Measurements from ENCODE around the gene F2R. TPM values are rescaled to one million over a fixed set of nuclear protein-coding genes. Genes with fewer than 3 reads are reported as not detected.

F2R gene
- total and polyA plus RNA-seq, 2 of the 8 experiments (the other 6 are each of a cell fraction or from before 2014, with no cell fraction given): 23.8 to 29.1 TPM

GRCh38 chr5:76718381-76718832 lies 2.5 kb downstream of the F2R start:
- no peak overlapping the region for H2BK120ac ChIP-seq (replicated peaks; ENCODE audit: low read depth, low read length)
- no peak overlapping the region for H4K8ac ChIP-seq (ENCODE audit: extremely low read depth, insufficient read depth, low read length)
- H3K9me3 ChIP-seq (ENCODE audit: insufficient read depth in 2 of 2, low read depth in 1 of 2, low read length in 1 of 2): no peaks in the 10 kb centered on the region
- H2AFZ ChIP-seq (ENCODE audit: low read length): no peak overlapping the region
- H3K23me2 ChIP-seq (ENCODE audit: low read depth, low read length): peaks cover 13% of the 10 kb centered on the region; the same call in 1 of the 2 replicates
- no peak overlapping the region for H3K9ac ChIP-seq (replicated peaks in 1 of 4; ENCODE audit: extremely low read depth in 1 of 4, low read depth in 3 of 4, low read length in 3 of 4)
- H3K27me3 ChIP-seq (replicated peaks in 1 of 4; ENCODE audit: control insufficient read depth in 3 of 4, extremely low read depth in 1 of 4, insufficient read depth in 3 of 4, low read length in 3 of 4): peaks cover 5 to 19% (median 14%) of the 10 kb centered on the region in 4 experiments
- H3K79me1 ChIP-seq (ENCODE audit: low read depth, low read length): peaks cover 8% of the 10 kb centered on the region; the same call in 1 of the 2 replicates
- H3K36me3 ChIP-seq (ENCODE audit: control insufficient read depth in 2 of 4, insufficient read depth in 4 of 4, low read length in 3 of 4): no peaks in the 10 kb centered on the region
- CTCF ChIA-PET (ENCODE audit: partially characterized antibody): interaction anchor here (1.1 to 3.3 kb wide), 4 partner anchors 29 to 100 kb away, joined by 3 to 24 read pairs (median 6); partner anchors contain the start of gene F2RL1
- H3K4ac ChIP-seq (replicated peaks; ENCODE audit: insufficient read length, low read depth, low read length): no peak overlapping the region
- no peak overlapping the region for H3K14ac ChIP-seq (ENCODE audit: insufficient read length)
- peaks cover 0 to 2% (median 0%) of the 10 kb centered on the region in 4 experiments; a peak in 2 of 7 replicates for H3K4me1 ChIP-seq (replicated peaks in 1 of 4; ENCODE audit: control insufficient read depth in 3 of 4, insufficient read depth in 4 of 4, low read length in 3 of 4)
- no peak overlapping the region for H3K23ac ChIP-seq (ENCODE audit: insufficient read length)
- DNase-seq (ENCODE audit: low read depth in 1 of 2, low spot score in 2 of 2) (no peak), FAIRE-seq (no peak)
- no peak overlapping the region for H2BK12ac ChIP-seq (ENCODE audit: low read depth, low read length)
- H3K79me2 ChIP-seq (ENCODE audit: control insufficient read depth in 1 of 2, insufficient read depth in 2 of 2, low read length in 2 of 2): peaks cover 6 to 46% of the 10 kb centered on the region in 2 experiments
- H3K27ac ChIP-seq (ENCODE audit: low read depth, low read length): no peak overlapping the region
- H4K91ac ChIP-seq (replicated peaks; ENCODE audit: insufficient read length, low read length): no peak overlapping the region
- H3K18ac ChIP-seq (ENCODE audit: extremely low read depth, low read length): no peak overlapping the region
- POLR2A ChIA-PET (ENCODE audit: partially characterized antibody): no interaction called here
- H4K20me1 ChIP-seq (replicated peaks in 1 of 2; ENCODE audit: control insufficient read depth in 1 of 2, insufficient read depth in 2 of 2, low read length in 2 of 2): peaks cover 4 to 6% of the 10 kb centered on the region in 2 experiments
- H3K56ac ChIP-seq (replicated peaks; ENCODE audit: insufficient read length, low read depth, low read length): no peak overlapping the region
- no peak overlapping the region for H4K5ac ChIP-seq (ENCODE audit: insufficient read length, low read depth, low read length)
- no peak overlapping the region for H2BK15ac ChIP-seq (ENCODE audit: low read length)
- WGBS, 2 experiments (ENCODE audit: extremely low coverage in 1 of 2, insufficient coverage in 1 of 2, insufficient read length in 1 of 2, insufficient replicate concordance in 2 of 2, low coverage in 1 of 2, low lambda C conversion rate in 2 of 2, missing lambda C conversion rate in 1 of 2): 96% methylated on average over 5 of the region's 5 CpGs; no CpG with 5 or more reads in 1 of the 2 experiments
- H2BK20ac ChIP-seq (ENCODE audit: low read length): no peak overlapping the region
- no peak overlapping the region for H3K4me3 ChIP-seq (ENCODE audit: extremely low read depth in 1 of 4, insufficient read depth in 2 of 4, low read depth in 3 of 4, low read length in 4 of 4)
- H2AK5ac ChIP-seq (ENCODE audit: low read depth, low read length): no peak overlapping the region
- no peak overlapping the region; a peak in 1 of 4 replicates for H3K4me2 ChIP-seq (ENCODE audit: insufficient read depth in 1 of 2, low read depth in 2 of 2, low read length in 2 of 2)
- H2BK5ac ChIP-seq (ENCODE audit: low read depth, low read length): no peak overlapping the region
- TF ChIP-seq NANOG (IDR thresholded peaks at IDR 0.05; ENCODE audit: insufficient read depth, low read depth, low read length, poor library complexity, severe bottlenecking) (no peak), SIX5 (IDR thresholded peaks at IDR 0.05; ENCODE audit: low read depth, low read length) (no peak), CBX5 (IDR thresholded peaks at IDR 0.05; ENCODE audit: low read depth, low read length) (no peak), RFX5 (IDR thresholded peaks at IDR 0.05; ENCODE audit: borderline replicate concordance, low read depth, low read length) (no peak), RBBP5 (IDR thresholded peaks at IDR 0.05; ENCODE audit: borderline replicate concordance, low read depth, low read length) (no peak), CHD2 (IDR thresholded peaks at IDR 0.05; ENCODE audit: low read length) (no peak), EGR1 (IDR thresholded peaks at IDR 0.05; ENCODE audit: borderline replicate concordance, low read depth, low read length) (no peak), CBX8 (IDR thresholded peaks at IDR 0.05; ENCODE audit: borderline replicate concordance, low read depth, low read length) (no peak), HDAC6 (IDR thresholded peaks at IDR 0.05; ENCODE audit: low read depth, low read length) (no peak), CEBPB (IDR thresholded peaks at IDR 0.05; ENCODE audit: low read depth, low read length) (no peak), SRF (IDR thresholded peaks at IDR 0.05; ENCODE audit: low read depth, low read length) (no peak), E2F6 (IDR thresholded peaks at IDR 0.05) (no peak), SUZ12 (IDR thresholded peaks at IDR 0.05; ENCODE audit: low read length) (no peak), ZNF274 (IDR thresholded peaks at IDR 0.05; ENCODE audit: borderline replicate concordance, extremely low read depth, low read length) (no peak)

Measured in H1 (cell line).